SU-DHL-6 (cell line): ENCODE measurements around the gene SLC35D1.

Experiments used
- H2AFZ ChIP-seq: fragments of 200-600 bp; sonication (generic); 2 replicates; pipeline ENCODE4 v1.6.1; 2014; ENCODE audit warnings: low read depth, mild to moderate bottlenecking, moderate library complexity, mixed read lengths, antibody characterized with exemption, low read length; ENCODE audit not compliant: severe bottlenecking
- H3F3A ChIP-seq: fragments of 200-600 bp; shearing (Covaris generic); 2 replicates; pipeline ENCODE4 v1.6.0; 2016; ENCODE audit warnings: antibody characterized with exemption, mild to moderate bottlenecking; ENCODE audit not compliant: insufficient read depth
- H3K27ac ChIP-seq: fragments of 200-600 bp; sonication (generic); 2 replicates; pipeline ENCODE4 v1.5.1; 2016; ENCODE audit warnings: low read depth, mild to moderate bottlenecking, low read length, moderate library complexity, mixed read lengths
- H3K27me3 ChIP-seq: fragments of 200-600 bp; sonication (generic), shearing (Covaris generic); 2 replicates; pipeline ENCODE4 v1.6.0; 2014; ENCODE audit warnings: mild to moderate bottlenecking, low read length
- H3K36me3 ChIP-seq: fragments of 200-600 bp; sonication (generic); 2 replicates; pipeline ENCODE4 v1.6.1; 2014; ENCODE audit warnings: mild to moderate bottlenecking, low read length, mixed read lengths
- H3K4me2 ChIP-seq: fragments of 300-600, 200-600 bp; shearing (Covaris generic), sonication (generic); 2 replicates; pipeline ENCODE4 v1.6.0; 2014; ENCODE audit warnings: low read length, low read depth, mild to moderate bottlenecking; ENCODE audit not compliant: poor library complexity, severe bottlenecking
- H3K4me3 ChIP-seq: fragments of 200-600 bp; sonication (generic); 2 replicates; pipeline ENCODE4 v1.5.1; 2014; ENCODE audit warnings: antibody characterized with exemption, low read length, mild to moderate bottlenecking, mixed read lengths; ENCODE audit not compliant: insufficient read depth, poor library complexity, severe bottlenecking
- H3K79me2 ChIP-seq: fragments of 200-600 bp; sonication (generic); 2 replicates; pipeline ENCODE4 v1.6.1; 2014; ENCODE audit warnings: mild to moderate bottlenecking, low read length, moderate library complexity; ENCODE audit not compliant: insufficient read depth
- H3K9ac ChIP-seq: fragments of 200-600 bp; sonication (generic); 2 replicates; pipeline ENCODE4 v1.7.0; 2014; ENCODE audit warnings: mild to moderate bottlenecking, low read length
- H3K9me2 ChIP-seq: fragments of 200-600 bp; sonication (generic); replicated peaks from 2 replicates; pipeline ENCODE4 v1.6.1; 2014; ENCODE audit warnings: low read length; ENCODE audit not compliant: insufficient read depth
- H3K9me3 ChIP-seq: fragments of 200-600 bp; sonication (generic); 2 replicates; pipeline ENCODE4 v1.6.1; 2014; ENCODE audit warnings: low read length, mixed read lengths; ENCODE audit not compliant: insufficient read depth
- H4K20me1 ChIP-seq: fragments of 200-600 bp; sonication (generic); 2 replicates; pipeline ENCODE4 v1.6.1; 2014; ENCODE audit warnings: low read depth, mild to moderate bottlenecking, antibody characterized with exemption, low read length, moderate library complexity, mixed read lengths
- CTCF ChIP-seq: fragments of 200-600 bp; sonication (generic); IDR thresholded peaks from one replicate; pipeline ENCODE4 v1.5.1; 2017; ENCODE audit warnings: antibody characterized with exemption, mild to moderate bottlenecking, low read length, moderate library complexity; ENCODE audit not compliant: insufficient read depth, poor library complexity, severe bottlenecking
- EZH2phosphoT487 ChIP-seq: fragments of 200-600 bp; sonication (generic), shearing (Covaris generic); conservative IDR thresholded peaks from 2 replicates; pipeline ENCODE4 v1.6.1; 2018; ENCODE audit warnings: mild to moderate bottlenecking, antibody characterized with exemption, low read length, moderate library complexity, mixed read lengths

SLC35D1 gene

GRCh38 chr1:67088440-67088839 lies 34.5 kb upstream of the SLC35D1 start:
- no peaks in the 10 kb centered on the region for H3F3A ChIP-seq
- H3K27me3 ChIP-seq: no peaks in the 10 kb centered on the region
- H3K4me2 ChIP-seq: no peak overlapping the region
- no peak overlapping the region for H3K4me3 ChIP-seq
- TF ChIP-seq CTCF: no peak
- H3K9me2 ChIP-seq: no peaks in the 10 kb centered on the region
- H3K79me2 ChIP-seq: no peaks in the 10 kb centered on the region
- no peaks in the 10 kb centered on the region for H3K9me3 ChIP-seq
- H3K9ac ChIP-seq: no peak overlapping the region
- no peaks in the 10 kb centered on the region for H4K20me1 ChIP-seq
- no peak overlapping the region for H2AFZ ChIP-seq
- H3K36me3 ChIP-seq: no peaks in the 10 kb centered on the region
- no peak overlapping the region for H3K27ac ChIP-seq

- H2AFZ ChIP-seq: no peak overlapping the region
- no peaks in the 10 kb centered on the region for H4K20me1 ChIP-seq
- no peak overlapping the region for H3K9ac ChIP-seq
- H3K4me2 ChIP-seq: no peak overlapping the region
- no peaks in the 10 kb centered on the region for H3K36me3 ChIP-seq
- H3K27me3 ChIP-seq: no peaks in the 10 kb centered on the region
- no peaks in the 10 kb centered on the region for H3F3A ChIP-seq
- no peak overlapping the region for H3K27ac ChIP-seq
- H3K9me2 ChIP-seq: no peaks in the 10 kb centered on the region
- H3K9me3 ChIP-seq: no peaks in the 10 kb centered on the region
- no peaks in the 10 kb centered on the region for H3K79me2 ChIP-seq
- H3K4me3 ChIP-seq: no peak overlapping the region
- TF ChIP-seq CTCF: no peak
These were observed 31.4 kb upstream of the SLC35D1 start for GRCh38 chr1:67085326-67085725.

- H3F3A ChIP-seq: no peaks in the 10 kb centered on the region
- H3K27me3 ChIP-seq: no peaks in the 10 kb centered on the region
- H3K4me3 ChIP-seq: no peak overlapping the region
- no peaks in the 10 kb centered on the region for H4K20me1 ChIP-seq
- H3K79me2 ChIP-seq: no peaks in the 10 kb centered on the region
- H3K36me3 ChIP-seq: no peaks in the 10 kb centered on the region
- no peaks in the 10 kb centered on the region for H3K9me2 ChIP-seq
- H3K4me2 ChIP-seq: no peak overlapping the region
- no peak overlapping the region for H2AFZ ChIP-seq
- no peak overlapping the region for H3K27ac ChIP-seq
- H3K9me3 ChIP-seq: no peaks in the 10 kb centered on the region
- TF ChIP-seq EZH2phosphoT487 (no peak), CTCF (no peak)
- H3K9ac ChIP-seq: no peak overlapping the region
These were observed 30.9 kb upstream of the SLC35D1 start for GRCh38 chr1:67084765-67085318.
